ENCODE data around the gene OLA1.

The OLA1 gene

GRCh38 chr2:174088706-174089460, 159.4 kb downstream of the OLA1 start:
- H3K9me3 ChIP-seq (ENCODE audit: control insufficient read depth, insufficient read depth, low read length): no peaks in the 10 kb centered on the region
- H3K4me1 ChIP-seq (ENCODE audit: control insufficient read depth, low read length): no peaks in the 10 kb centered on the region
- no peak overlapping the region for H3K27ac ChIP-seq (ENCODE audit: low read depth, low read length)
- H3K9me2 ChIP-seq (replicated peaks; ENCODE audit: control insufficient read depth, low read length): no peaks in the 10 kb centered on the region
- H3K27me3 ChIP-seq (ENCODE audit: control insufficient read depth, low read length): no peaks in the 10 kb centered on the region
- H3K36me3 ChIP-seq (ENCODE audit: control insufficient read depth, low read length): no peaks in the 10 kb centered on the region
- H3K4me2 ChIP-seq (ENCODE audit: low read length): no peak overlapping the region
- no peaks in the 10 kb centered on the region for H4K20me1 ChIP-seq (ENCODE audit: control insufficient read depth, insufficient read depth, low read depth, low read length)
- no peak overlapping the region for H3K4me3 ChIP-seq (ENCODE audit: low read length)
- H3F3A ChIP-seq (ENCODE audit: control insufficient read depth, insufficient read depth): no peaks in the 10 kb centered on the region
- TF ChIP-seq EZH2phosphoT487 (IDR thresholded peaks at IDR 0.05; ENCODE audit: borderline replicate concordance, low read length) (no peak), CTCF (IDR thresholded peaks at IDR 0.05; ENCODE audit: low read depth, low read length, poor library complexity, severe bottlenecking) (no peak)
- no peaks in the 10 kb centered on the region for H3K79me2 ChIP-seq (ENCODE audit: control insufficient read depth, low read length)

- no peaks in the 10 kb centered on the region for H4K20me1 ChIP-seq (ENCODE audit: control insufficient read depth, insufficient read depth, low read depth, low read length)
- H3K4me2 ChIP-seq (ENCODE audit: low read length): no peak overlapping the region
- H3K79me2 ChIP-seq (ENCODE audit: control insufficient read depth, low read length): no peaks in the 10 kb centered on the region
- H3F3A ChIP-seq (ENCODE audit: control insufficient read depth, insufficient read depth): no peaks in the 10 kb centered on the region
- H3K36me3 ChIP-seq (ENCODE audit: control insufficient read depth, low read length): no peaks in the 10 kb centered on the region
- no peak overlapping the region for H3K4me3 ChIP-seq (ENCODE audit: low read length)
- no peaks in the 10 kb centered on the region for H3K4me1 ChIP-seq (ENCODE audit: control insufficient read depth, low read length)
- TF ChIP-seq EZH2phosphoT487 (IDR thresholded peaks at IDR 0.05; ENCODE audit: borderline replicate concordance, low read length) (no peak), CTCF (IDR thresholded peaks at IDR 0.05; ENCODE audit: low read depth, low read length, poor library complexity, severe bottlenecking) (no peak)
- no peaks in the 10 kb centered on the region for H3K9me3 ChIP-seq (ENCODE audit: control insufficient read depth, insufficient read depth, low read length)
- no peaks in the 10 kb centered on the region for H3K9me2 ChIP-seq (replicated peaks; ENCODE audit: control insufficient read depth, low read length)
- H3K27ac ChIP-seq (ENCODE audit: low read depth, low read length): no peak overlapping the region
- H3K27me3 ChIP-seq (ENCODE audit: control insufficient read depth, low read length): no peaks in the 10 kb centered on the region
Measured at GRCh38 chr2:174086708-174087107, 161.6 kb downstream of the OLA1 start.

GRCh38 chr2:174085781-174086180, 162.6 kb downstream of the OLA1 start:
- H3K4me3 ChIP-seq (ENCODE audit: low read length): no peak overlapping the region
- no peaks in the 10 kb centered on the region for H3K9me2 ChIP-seq (replicated peaks; ENCODE audit: control insufficient read depth, low read length)
- no peaks in the 10 kb centered on the region for H3F3A ChIP-seq (ENCODE audit: control insufficient read depth, insufficient read depth)
- H4K20me1 ChIP-seq (ENCODE audit: control insufficient read depth, insufficient read depth, low read depth, low read length): no peaks in the 10 kb centered on the region
- H3K79me2 ChIP-seq (ENCODE audit: control insufficient read depth, low read length): no peaks in the 10 kb centered on the region
- H3K27ac ChIP-seq (ENCODE audit: low read depth, low read length): no peak overlapping the region
- no peak for TF ChIP-seq EZH2phosphoT487 (IDR thresholded peaks at IDR 0.05; ENCODE audit: borderline replicate concordance, low read length)
- TF ChIP-seq CTCF (IDR thresholded peaks at IDR 0.05; ENCODE audit: low read depth, low read length, poor library complexity, severe bottlenecking): no peak
- no peaks in the 10 kb centered on the region for H3K4me1 ChIP-seq (ENCODE audit: control insufficient read depth, low read length)
- peaks cover under 1% of the 10 kb centered on the region; the same call in 1 of the 2 replicates for H3K36me3 ChIP-seq (ENCODE audit: control insufficient read depth, low read length)
- no peaks in the 10 kb centered on the region for H3K9me3 ChIP-seq (ENCODE audit: control insufficient read depth, insufficient read depth, low read length)
- no peaks in the 10 kb centered on the region for H3K27me3 ChIP-seq (ENCODE audit: control insufficient read depth, low read length)
- H3K4me2 ChIP-seq (ENCODE audit: low read length): no peak overlapping the region
